Measurements from ENCODE around the gene SPATA3. TPM values are rescaled to one million over a fixed set of nuclear protein-coding genes. Genes with fewer than 3 reads are reported as not detected.

SPATA3 gene
- total and polyA plus RNA-seq, 2 of the 13 experiments (the other 11 are each of a cell fraction or from before 2014, with no cell fraction given), result not detected

DNA sequence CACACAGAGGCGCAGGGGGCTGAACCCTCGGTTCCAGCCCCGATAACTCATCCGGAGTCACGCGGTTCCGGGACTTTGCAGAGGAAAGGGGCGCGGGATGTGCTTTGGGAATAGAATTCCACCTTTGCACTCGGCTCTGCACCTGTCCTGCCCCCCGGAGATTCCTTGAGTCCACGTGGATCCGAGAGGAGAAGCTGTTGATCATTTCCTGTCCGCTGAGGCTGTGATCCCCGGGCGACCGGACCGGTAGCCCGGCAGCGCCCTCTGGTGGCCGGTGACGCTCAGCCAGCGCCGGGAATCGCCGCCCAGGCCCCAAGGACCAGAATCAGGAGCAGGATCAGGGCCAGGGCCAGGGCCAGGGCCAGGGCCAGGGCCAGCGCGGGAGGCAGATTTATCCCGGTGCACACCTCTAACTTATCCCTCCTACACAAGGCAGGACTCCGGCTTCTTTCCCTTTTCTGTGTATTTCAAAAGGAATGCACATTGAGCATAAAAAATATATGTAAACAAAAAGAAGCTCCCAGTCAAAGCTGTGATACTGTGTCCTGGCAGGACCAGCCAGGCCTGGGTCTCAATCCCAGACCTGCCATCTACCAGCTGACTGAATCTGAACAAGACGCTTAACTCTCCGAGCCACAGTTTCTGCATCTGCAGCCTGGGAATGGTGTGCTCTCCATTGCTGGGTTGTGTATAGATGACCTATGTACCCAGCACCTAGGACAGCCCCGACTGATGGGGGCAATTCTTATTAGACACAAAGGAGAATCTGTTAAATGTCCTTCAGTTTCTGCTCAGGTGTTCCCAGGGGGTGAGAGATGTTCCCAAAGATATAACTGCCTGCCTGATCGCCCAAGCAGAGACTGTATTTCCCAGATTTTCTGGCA is 8.5 kb upstream of the SPATA3 start (continued):
- TF ChIP-seq, protein P1, sequence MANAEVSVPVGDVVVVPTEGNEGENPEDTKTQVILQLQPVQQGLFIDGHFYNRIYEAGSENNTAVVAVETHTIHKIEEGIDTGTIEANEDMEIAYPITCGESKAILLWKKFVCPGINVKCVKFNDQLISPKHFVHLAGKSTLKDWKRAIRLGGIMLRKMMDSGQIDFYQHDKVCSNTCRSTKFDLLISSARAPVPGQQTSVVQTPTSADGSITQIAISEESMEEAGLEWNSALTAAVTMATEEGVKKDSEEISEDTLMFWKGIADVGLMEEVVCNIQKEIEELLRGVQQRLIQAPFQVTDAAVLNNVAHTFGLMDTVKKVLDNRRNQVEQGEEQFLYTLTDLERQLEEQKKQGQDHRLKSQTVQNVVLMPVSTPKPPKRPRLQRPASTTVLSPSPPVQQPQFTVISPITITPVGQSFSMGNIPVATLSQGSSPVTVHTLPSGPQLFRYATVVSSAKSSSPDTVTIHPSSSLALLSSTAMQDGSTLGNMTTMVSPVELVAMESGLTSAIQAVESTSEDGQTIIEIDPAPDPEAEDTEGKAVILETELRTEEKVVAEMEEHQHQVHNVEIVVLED (CRISPR knock-in tag; IDR thresholded peaks at IDR 0.05; ENCODE audit: borderline replicate concordance), result no peak
- TF ChIP-seq ZFP62 (CRISPR knock-in tag; IDR thresholded peaks at IDR 0.05) (no peak), NFIB (CRISPR knock-in tag; IDR thresholded peaks at IDR 0.05; ENCODE audit: borderline replicate concordance) (no peak), ARHGAP35 (CRISPR knock-in tag; IDR thresholded peaks at IDR 0.05; ENCODE audit: borderline replicate concordance) (peak; percentile 43; the same call in 1 of the 2 replicates), FOXP1 (IDR thresholded peaks at IDR 0.05) (no peak), FOXP1 (CRISPR knock-in tag; IDR thresholded peaks at IDR 0.05) (no peak), ZNF878 (CRISPR knock-in tag; IDR thresholded peaks at IDR 0.05) (no peak), ELF3 (CRISPR knock-in tag; IDR thresholded peaks at IDR 0.05) (peak; percentile 71), ZEB1 (IDR thresholded peaks at IDR 0.05; ENCODE audit: insufficient replicate concordance, low read depth) (peak; percentile 32), ZNF530 (CRISPR knock-in tag; IDR thresholded peaks at IDR 0.05; ENCODE audit: low read depth) (no peak), SP2 (CRISPR knock-in tag; IDR thresholded peaks at IDR 0.05) (no peak), ZSCAN31 (CRISPR knock-in tag; IDR thresholded peaks at IDR 0.05; ENCODE audit: low read depth) (peak; percentile 93), ZFYVE20 (CRISPR knock-in tag; IDR thresholded peaks at IDR 0.05; ENCODE audit: borderline replicate concordance, low read depth) (no peak), ZNF274 (CRISPR knock-in tag; IDR thresholded peaks at IDR 0.05) (0 out of 2 replicates have a peak, but pooled peaks have one; percentile 19), ZNF121 (CRISPR knock-in tag; IDR thresholded peaks at IDR 0.05) (0 out of 2 replicates have a peak, but pooled peaks have one; percentile 50), CREB1 (IDR thresholded peaks at IDR 0.05) (peak; percentile 31; the same call in 1 of the 2 replicates), CREB1 (CRISPR knock-in tag; IDR thresholded peaks at IDR 0.05) (no peak)
- TF ChIP-seq, protein P2, sequence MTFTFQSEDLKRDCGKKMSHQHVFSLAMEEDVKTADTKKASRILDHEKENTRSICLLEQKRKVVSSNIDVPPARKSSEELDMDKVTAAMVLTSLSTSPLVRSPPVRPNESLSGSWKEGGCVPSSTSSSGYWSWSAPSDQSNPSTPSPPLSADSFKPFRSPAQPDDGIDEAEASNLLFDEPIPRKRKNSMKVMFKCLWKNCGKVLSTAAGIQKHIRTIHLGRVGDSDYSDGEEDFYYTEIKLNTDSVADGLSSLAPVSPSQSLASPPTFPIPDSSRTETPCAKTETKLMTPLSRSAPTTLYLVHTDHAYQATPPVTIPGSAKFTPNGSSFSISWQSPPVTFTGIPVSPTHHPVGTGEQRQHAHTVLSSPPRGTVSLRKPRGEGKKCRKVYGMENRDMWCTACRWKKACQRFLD (CRISPR knock-in tag; IDR thresholded peaks at IDR 0.05; ENCODE audit: borderline replicate concordance), result no peak
- TF ChIP-seq, protein P3, sequence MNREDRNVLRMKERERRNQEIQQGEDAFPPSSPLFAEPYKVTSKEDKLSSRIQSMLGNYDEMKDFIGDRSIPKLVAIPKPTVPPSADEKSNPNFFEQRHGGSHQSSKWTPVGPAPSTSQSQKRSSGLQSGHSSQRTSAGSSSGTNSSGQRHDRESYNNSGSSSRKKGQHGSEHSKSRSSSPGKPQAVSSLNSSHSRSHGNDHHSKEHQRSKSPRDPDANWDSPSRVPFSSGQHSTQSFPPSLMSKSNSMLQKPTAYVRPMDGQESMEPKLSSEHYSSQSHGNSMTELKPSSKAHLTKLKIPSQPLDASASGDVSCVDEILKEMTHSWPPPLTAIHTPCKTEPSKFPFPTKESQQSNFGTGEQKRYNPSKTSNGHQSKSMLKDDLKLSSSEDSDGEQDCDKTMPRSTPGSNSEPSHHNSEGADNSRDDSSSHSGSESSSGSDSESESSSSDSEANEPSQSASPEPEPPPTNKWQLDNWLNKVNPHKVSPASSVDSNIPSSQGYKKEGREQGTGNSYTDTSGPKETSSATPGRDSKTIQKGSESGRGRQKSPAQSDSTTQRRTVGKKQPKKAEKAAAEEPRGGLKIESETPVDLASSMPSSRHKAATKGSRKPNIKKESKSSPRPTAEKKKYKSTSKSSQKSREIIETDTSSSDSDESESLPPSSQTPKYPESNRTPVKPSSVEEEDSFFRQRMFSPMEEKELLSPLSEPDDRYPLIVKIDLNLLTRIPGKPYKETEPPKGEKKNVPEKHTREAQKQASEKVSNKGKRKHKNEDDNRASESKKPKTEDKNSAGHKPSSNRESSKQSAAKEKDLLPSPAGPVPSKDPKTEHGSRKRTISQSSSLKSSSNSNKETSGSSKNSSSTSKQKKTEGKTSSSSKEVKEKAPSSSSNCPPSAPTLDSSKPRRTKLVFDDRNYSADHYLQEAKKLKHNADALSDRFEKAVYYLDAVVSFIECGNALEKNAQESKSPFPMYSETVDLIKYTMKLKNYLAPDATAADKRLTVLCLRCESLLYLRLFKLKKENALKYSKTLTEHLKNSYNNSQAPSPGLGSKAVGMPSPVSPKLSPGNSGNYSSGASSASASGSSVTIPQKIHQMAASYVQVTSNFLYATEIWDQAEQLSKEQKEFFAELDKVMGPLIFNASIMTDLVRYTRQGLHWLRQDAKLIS (CRISPR knock-in tag; IDR thresholded peaks at IDR 0.05), result no peak
- TF ChIP-seq, protein P4, sequence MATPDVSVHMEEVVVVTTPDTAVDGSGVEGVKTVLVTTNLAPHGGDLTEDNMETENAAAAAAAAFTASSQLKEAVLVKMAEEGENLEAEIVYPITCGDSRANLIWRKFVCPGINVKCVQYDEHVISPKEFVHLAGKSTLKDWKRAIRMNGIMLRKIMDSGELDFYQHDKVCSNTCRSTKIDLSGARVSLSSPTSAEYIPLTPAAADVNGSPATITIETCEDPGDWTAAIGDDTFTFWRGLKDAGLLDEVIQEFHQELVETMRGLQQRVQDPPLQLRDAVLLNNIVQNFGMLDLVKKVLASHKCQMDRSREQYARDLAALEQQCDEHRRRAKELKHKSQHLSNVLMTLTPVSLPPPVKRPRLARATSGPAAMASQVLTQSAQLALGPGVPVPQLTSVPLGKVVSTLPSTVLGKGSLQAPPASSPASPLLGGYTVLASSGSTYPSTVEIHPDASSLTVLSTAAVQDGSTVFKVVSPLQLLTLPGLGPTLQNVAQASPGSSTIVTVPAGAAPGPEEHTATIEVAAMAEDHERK (CRISPR knock-in tag; IDR thresholded peaks at IDR 0.05; ENCODE audit: low read depth), result no peak
